Colonic mucosa (tissue), 4 donors: ENCODE results near the gene WDR7. TPM values are rescaled to one million over a fixed set of nuclear protein-coding genes. Genes with fewer than 3 reads are reported as not detected.

Experiments used
- DNase-seq: peaks from one replicate; pipeline ENCODE4 v3.0.0-alpha.2; 2020
- H3K27ac ChIP-seq: fragments of 200-600 bp; one replicate; pipeline ENCODE4 v1.8.0; 2021
- H3K27me3 ChIP-seq: fragments of 200-600 bp; one replicate; pipeline ENCODE4 v1.8.0; 2021
- H3K36me3 ChIP-seq: fragments of 200-600 bp; one replicate; pipeline ENCODE4 v1.8.0; 2021
- H3K4me1 ChIP-seq: fragments of 200-600 bp; one replicate; pipeline ENCODE4 v1.8.0; 2021; ENCODE audit warnings: mild to moderate bottlenecking
- H3K4me3 ChIP-seq: fragments of 200-600 bp; one replicate; pipeline ENCODE4 v1.8.0; 2021
- H3K9ac ChIP-seq, 2 donors: one replicate each; pipeline ENCODE4 v1.7.0; 2013; ENCODE audit warnings: control low read depth in 2 of 2, low read depth in 2 of 2, low read length in 2 of 2
- H3K9me3 ChIP-seq: fragments of 200-600 bp; one replicate; pipeline ENCODE4 v1.8.0; 2021
- CTCF ChIP-seq: fragments of 200-600 bp; IDR thresholded peaks from one replicate; pipeline ENCODE4 v1.8.0; 2022; ENCODE audit warnings: antibody characterized with exemption, mild to moderate bottlenecking
- intact Hi-C: fragments of 100-400 bp; cut with DNase I; formaldehyde crosslinking; loops from one replicate; pipeline ENCODE4 v1.14.1; 2022
- total RNA-seq, 2 donors: library from RNA; stranded (reverse); fragmentation: NEBNext Ultra II Directional in 1 of 2; extraction: Animal tissue kit (Norgen Biotek cat#: 25700) in 1 of 2; gene quantifications; one replicate each; pipeline ENCODE4 v1.2.1, GENCODE V29; 2021
- donor health status: healthy.
- donor health status: DM: no; HTN: no; CAD: no.
- donor health status: DM: no; HTN: no; CAD: no.

The WDR7 gene
- total RNA-seq, 2 donors from 2014 or later, result 16.8 to 21.2 TPM

GRCh38 chr18:57075716-57076400 is 424.7 kb downstream of the WDR7 start:
- intact Hi-C loops, result no loop called here
- no peak overlapping the region for H3K9ac ChIP-seq
- no peak for TF ChIP-seq CTCF
- DNase-seq, result no peak
- no peaks in the 10 kb centered on the region for H3K9me3 ChIP-seq
- H3K4me1 ChIP-seq, result no peaks in the 10 kb centered on the region
- H3K4me3 ChIP-seq, result no peak overlapping the region
- H3K36me3 ChIP-seq, result no peaks in the 10 kb centered on the region
- no peaks in the 10 kb centered on the region for H3K27me3 ChIP-seq
- H3K27ac ChIP-seq, result no peak overlapping the region

- Histone ChIP-seq H3K27ac (no peak overlapping the region), H3K4me3 (no peak overlapping the region), H3K36me3 (no peaks in the 10 kb centered on the region), H3K9ac (no peak overlapping the region), H3K27me3 (no peaks in the 10 kb centered on the region), H3K4me1 (no peaks in the 10 kb centered on the region), H3K9me3 (no peaks in the 10 kb centered on the region)
- no peak for TF ChIP-seq CTCF
- DNase-seq, result no peak
- intact Hi-C loops, result no loop called here
Observed at GRCh38 chr18:57077005-57077765, 426.0 kb downstream of the WDR7 start.

GRCh38 chr18:57077786-57078552 is 426.8 kb downstream of the WDR7 start:
- intact Hi-C loops, result no loop called here
- TF ChIP-seq CTCF, result no peak
- Histone ChIP-seq H3K4me3 (no peak overlapping the region), H3K27me3 (no peaks in the 10 kb centered on the region), H3K9ac (no peak overlapping the region), H3K9me3 (no peaks in the 10 kb centered on the region), H3K27ac (no peak overlapping the region), H3K36me3 (no peaks in the 10 kb centered on the region), H3K4me1 (no peaks in the 10 kb centered on the region)
- DNase-seq, result no peak

GRCh38 chr18:57078614-57079013 is 427.5 kb downstream of the WDR7 start:
- Histone ChIP-seq H3K9ac (no peak overlapping the region), H3K27ac (no peak overlapping the region), H3K4me1 (no peaks in the 10 kb centered on the region), H3K27me3 (no peaks in the 10 kb centered on the region), H3K9me3 (no peaks in the 10 kb centered on the region), H3K4me3 (no peak overlapping the region), H3K36me3 (no peaks in the 10 kb centered on the region)
- intact Hi-C loops, result no loop called here
- DNase-seq, result no peak
- no peak for TF ChIP-seq CTCF

- Histone ChIP-seq H3K27me3 (no peaks in the 10 kb centered on the region), H3K36me3 (no peaks in the 10 kb centered on the region), H3K4me3 (no peak overlapping the region), H3K9ac (no peak overlapping the region), H3K9me3 (no peaks in the 10 kb centered on the region), H3K27ac (no peak overlapping the region), H3K4me1 (no peaks in the 10 kb centered on the region)
- intact Hi-C loops, result no loop called here
- DNase-seq, result no peak
- no peak for TF ChIP-seq CTCF
Observed at GRCh38 chr18:57080479-57080878, 429.3 kb downstream of the WDR7 start.
